ENCODE measurements around the gene ITGA1. TPM values are rescaled to one million over a fixed set of nuclear protein-coding genes. Genes with fewer than 3 reads are reported as not detected.

Gene ITGA1
- total RNA-seq, 2 donors from 2014 or later, result 129 to 136 TPM

DNA sequence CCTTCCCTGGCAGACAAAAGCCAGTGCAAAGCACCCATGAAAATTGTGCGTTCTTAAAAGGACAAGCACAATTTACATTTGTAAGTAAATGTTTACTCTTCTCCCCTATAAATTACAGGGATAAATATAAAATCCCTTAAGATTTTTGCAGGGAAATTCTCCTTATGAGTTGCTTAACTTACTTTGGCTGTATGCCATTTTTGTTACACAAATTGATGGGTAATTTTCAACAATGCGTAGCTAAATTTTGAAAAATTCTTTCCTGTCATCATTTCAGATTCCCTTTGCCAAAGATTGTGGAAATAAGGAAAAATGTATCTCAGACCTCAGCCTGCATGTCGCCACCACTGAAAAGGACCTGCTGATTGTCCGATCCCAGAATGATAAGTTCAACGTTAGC is 137.3 kb downstream of the ITGA1 start:
- ATAC-seq, result no peak

DNA sequence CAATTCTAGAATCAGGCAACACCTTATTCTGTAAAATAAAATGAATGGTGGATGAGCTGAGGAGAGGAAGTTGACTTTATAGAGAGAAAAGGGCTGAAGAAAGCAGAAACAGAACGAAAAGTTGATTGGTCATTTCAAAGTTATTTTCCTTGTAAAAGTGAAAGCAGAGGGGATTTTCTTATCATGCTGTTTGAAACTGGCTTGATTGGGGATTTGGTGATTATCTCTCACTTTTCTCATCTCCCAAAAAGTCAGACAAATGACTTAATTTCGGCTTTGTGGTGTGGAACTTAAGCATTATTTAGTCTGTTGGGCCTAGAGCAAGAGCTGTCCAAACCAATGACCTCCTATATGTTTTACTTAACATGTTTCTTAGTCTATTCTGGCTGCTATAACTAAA is 141.0 kb downstream of the ITGA1 start:
- H3K27ac Mint-ChIP-seq, result no peak overlapping the region
- peaks cover 2 to 5% of the 10 kb centered on the region in 2 donors for H3K4me1 Mint-ChIP-seq (ENCODE audit: low read depth in 2 of 2)
- no peak overlapping the region for H3K4me3 Mint-ChIP-seq
- ATAC-seq (no peak), DNase-seq (ENCODE audit: low spot score) (no peak)
- H3K36me3 Mint-ChIP-seq, result peaks cover 17% of the 10 kb centered on the region
- peaks cover 10 to 13% of the 10 kb centered on the region in 2 donors for H3K27me3 Mint-ChIP-seq
- H3K9me3 Mint-ChIP-seq, result no peaks in the 10 kb centered on the region

More for the DNA sequence above, 137.3 kb downstream of the ITGA1 start:
- Mint-ChIP-seq H3K9me3 (no peaks in the 10 kb centered on the region), H3K27ac (no peak overlapping the region), H3K27me3 (peaks cover 11 to 23% of the 10 kb centered on the region in 2 donors), H3K4me1 (ENCODE audit: low read depth in 2 of 2) (peaks cover 2 to 5% of the 10 kb centered on the region in 2 donors), H3K4me3 (no peak overlapping the region), H3K36me3 (peaks cover 26% of the 10 kb centered on the region)
- DNase-seq (ENCODE audit: low spot score), result no peak

DNA sequence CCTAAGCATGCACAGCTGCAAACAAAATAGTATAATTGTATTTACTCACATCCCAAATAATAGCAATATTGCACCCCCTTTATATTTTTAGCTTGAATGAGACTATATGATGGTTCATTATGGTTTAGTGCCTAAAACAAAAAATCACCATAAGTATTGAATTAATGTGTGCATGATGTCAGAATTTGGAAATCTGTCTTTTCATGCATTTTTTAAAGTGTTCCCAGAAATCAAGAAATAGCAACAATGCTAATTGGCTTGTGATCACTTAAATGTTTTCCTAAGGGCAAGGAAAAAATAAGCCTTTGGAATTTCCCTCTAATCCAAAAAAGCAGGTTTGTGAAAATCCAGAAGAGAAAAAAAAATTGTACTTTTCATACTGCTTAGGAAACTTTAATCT is 150.5 kb downstream of the ITGA1 start:
- no peaks in the 10 kb centered on the region for H3K4me1 Mint-ChIP-seq (ENCODE audit: low read depth in 2 of 2)
- no peak for ATAC-seq
- peaks cover 6 to 8% of the 10 kb centered on the region in 2 donors for H3K27me3 Mint-ChIP-seq
- H3K4me3 Mint-ChIP-seq, result no peak overlapping the region
- no peaks in the 10 kb centered on the region for H3K9me3 Mint-ChIP-seq
- no peak overlapping the region for H3K27ac Mint-ChIP-seq
- no peak for DNase-seq (ENCODE audit: low spot score)
- peaks cover 11% of the 10 kb centered on the region for H3K36me3 Mint-ChIP-seq

DNA sequence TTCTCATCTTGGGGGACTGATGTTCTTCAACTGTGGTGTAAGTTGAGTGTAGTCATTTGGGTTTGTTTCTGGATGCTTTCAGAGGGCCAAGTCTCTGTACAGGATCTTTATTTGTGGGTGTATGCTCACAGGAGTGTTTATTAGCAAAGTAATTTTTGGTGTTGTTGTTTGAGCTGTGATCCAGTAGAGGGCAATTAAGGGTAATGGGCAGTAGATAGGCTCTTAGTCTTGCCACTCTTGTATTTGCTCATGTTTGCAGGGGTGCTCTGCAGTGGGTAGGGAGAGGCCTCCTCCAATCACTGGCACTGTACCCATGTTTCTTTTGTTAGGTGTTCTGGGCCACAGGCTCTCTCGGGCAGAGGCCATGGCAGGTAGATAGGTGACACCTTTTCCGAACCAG is 155.6 kb downstream of the ITGA1 start:
- Mint-ChIP-seq H3K4me1 (ENCODE audit: low read depth in 2 of 2) (peaks cover under 1 to 7% of the 10 kb centered on the region in 2 donors), H3K4me3 (no peak overlapping the region), H3K27ac (no peak overlapping the region), H3K9me3 (no peaks in the 10 kb centered on the region), H3K36me3 (peaks cover 6% of the 10 kb centered on the region), H3K27me3 (peaks cover 0 to 3% of the 10 kb centered on the region in 2 donors)
- peak in 1 of 2 donors; percentile 43 for ATAC-seq
- DNase-seq (ENCODE audit: low spot score), result no peak

DNA sequence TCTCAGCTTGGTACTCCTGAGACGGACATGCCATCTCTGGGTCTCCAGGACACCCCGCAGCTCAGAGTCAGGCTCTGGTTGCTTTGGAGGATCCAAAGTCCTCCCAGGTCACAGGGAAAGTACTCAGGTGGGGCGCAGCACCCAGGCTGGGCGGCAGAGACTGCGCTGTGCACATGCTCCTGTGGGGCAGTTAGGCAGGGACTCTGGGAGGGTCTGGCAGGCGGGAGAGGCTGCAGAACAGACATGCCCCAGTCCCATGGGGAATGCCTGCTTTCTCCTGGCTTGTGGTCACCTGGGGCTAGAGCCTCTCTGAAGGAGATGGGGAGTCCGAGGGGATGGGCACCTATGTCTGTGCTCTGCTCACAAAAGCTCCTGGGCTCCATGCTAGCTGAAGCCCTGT is 156.1 kb downstream of the ITGA1 start:
- Mint-ChIP-seq H3K4me1 (ENCODE audit: low read depth in 2 of 2) (peaks cover 5 to 12% of the 10 kb centered on the region in 2 donors), H3K9me3 (no peaks in the 10 kb centered on the region), H3K27me3 (peaks cover 0 to 3% of the 10 kb centered on the region in 2 donors), H3K27ac (no peak overlapping the region), H3K36me3 (peaks cover 6% of the 10 kb centered on the region), H3K4me3 (no peak overlapping the region)
- DNase-seq (ENCODE audit: low spot score) (no peak), ATAC-seq (peak in 1 of 2 donors; percentile 17)

DNA sequence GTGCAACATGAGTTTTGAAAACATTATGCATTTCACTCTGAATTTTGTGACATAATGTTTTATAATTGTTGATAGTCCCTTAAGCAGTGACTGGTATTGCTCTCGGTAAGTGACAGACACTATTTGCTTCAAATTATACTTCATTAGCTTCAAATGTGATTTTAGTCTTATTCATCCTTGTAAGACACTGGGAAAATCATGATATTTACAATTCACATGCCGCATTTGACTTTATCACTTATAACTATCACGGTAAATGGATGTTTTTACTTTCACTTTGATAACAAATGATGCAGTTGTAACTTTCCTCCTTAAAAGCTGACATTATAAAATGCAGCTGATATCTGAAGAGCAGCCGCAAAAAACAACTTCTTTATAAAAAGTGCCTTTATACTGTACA is 157.3 kb downstream of the ITGA1 start:
- no peak for ATAC-seq
- DNase-seq (ENCODE audit: low spot score), result no peak
- peaks cover 5 to 12% of the 10 kb centered on the region in 2 donors for H3K4me1 Mint-ChIP-seq (ENCODE audit: low read depth in 2 of 2)
- no peak overlapping the region for H3K27ac Mint-ChIP-seq
- H3K36me3 Mint-ChIP-seq, result peaks cover 10% of the 10 kb centered on the region
- H3K27me3 Mint-ChIP-seq, result peaks cover 0 to 3% of the 10 kb centered on the region in 2 donors
- H3K9me3 Mint-ChIP-seq, result no peaks in the 10 kb centered on the region
- H3K4me3 Mint-ChIP-seq, result peak overlapping the region; percentile 49

DNA sequence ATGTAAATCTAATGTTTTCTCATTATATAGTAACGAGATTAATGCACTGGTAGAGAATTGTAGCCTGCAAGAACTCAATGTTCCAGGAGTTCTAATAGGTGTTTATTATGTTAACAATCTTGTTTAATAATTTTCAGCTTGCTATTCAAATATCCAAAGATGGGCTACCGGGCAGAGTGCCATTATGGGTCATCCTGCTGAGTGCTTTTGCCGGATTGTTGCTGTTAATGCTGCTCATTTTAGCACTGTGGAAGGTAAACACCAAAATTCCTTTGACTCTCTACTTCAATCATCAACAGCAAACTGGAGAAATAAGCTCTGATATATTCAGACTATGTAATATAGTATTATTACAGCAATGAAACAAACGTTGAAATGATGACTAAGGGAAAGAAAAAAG is 159.5 kb downstream of the ITGA1 start:
- peaks cover 5 to 12% of the 10 kb centered on the region in 2 donors for H3K4me1 Mint-ChIP-seq (ENCODE audit: low read depth in 2 of 2)
- peaks cover 10% of the 10 kb centered on the region for H3K36me3 Mint-ChIP-seq
- no peak overlapping the region for H3K4me3 Mint-ChIP-seq
- ATAC-seq (no peak), DNase-seq (ENCODE audit: low spot score) (no peak)
- no peaks in the 10 kb centered on the region for H3K27me3 Mint-ChIP-seq
- H3K27ac Mint-ChIP-seq, result no peak overlapping the region
- no peaks in the 10 kb centered on the region for H3K9me3 Mint-ChIP-seq

DNA sequence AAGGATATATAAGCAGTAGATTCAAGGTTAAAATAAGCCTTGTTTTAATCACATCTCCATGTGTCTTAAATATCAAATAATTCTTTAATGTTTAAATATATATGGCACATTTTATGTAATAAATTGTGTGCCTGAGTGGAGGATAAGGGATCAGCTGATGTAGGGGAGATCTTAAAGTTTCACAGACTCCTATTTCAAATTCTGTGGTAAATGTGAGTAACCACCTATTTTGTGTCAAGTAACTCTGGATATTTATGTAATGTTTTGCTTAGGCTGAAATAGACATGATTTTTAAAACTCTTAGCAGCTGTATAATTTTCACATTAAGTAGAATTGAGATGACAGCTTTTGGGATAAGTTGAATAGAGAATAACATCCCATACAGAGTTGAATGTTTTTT is 160.1 kb downstream of the ITGA1 start:
- DNase-seq (ENCODE audit: low spot score) (no peak), ATAC-seq (no peak)
- peaks cover 5 to 12% of the 10 kb centered on the region in 2 donors for H3K4me1 Mint-ChIP-seq (ENCODE audit: low read depth in 2 of 2)
- H3K36me3 Mint-ChIP-seq, result peaks cover 10% of the 10 kb centered on the region
- H3K27me3 Mint-ChIP-seq, result no peaks in the 10 kb centered on the region
- no peaks in the 10 kb centered on the region for H3K9me3 Mint-ChIP-seq
- no peak overlapping the region for H3K4me3 Mint-ChIP-seq
- no peak overlapping the region for H3K27ac Mint-ChIP-seq

DNA sequence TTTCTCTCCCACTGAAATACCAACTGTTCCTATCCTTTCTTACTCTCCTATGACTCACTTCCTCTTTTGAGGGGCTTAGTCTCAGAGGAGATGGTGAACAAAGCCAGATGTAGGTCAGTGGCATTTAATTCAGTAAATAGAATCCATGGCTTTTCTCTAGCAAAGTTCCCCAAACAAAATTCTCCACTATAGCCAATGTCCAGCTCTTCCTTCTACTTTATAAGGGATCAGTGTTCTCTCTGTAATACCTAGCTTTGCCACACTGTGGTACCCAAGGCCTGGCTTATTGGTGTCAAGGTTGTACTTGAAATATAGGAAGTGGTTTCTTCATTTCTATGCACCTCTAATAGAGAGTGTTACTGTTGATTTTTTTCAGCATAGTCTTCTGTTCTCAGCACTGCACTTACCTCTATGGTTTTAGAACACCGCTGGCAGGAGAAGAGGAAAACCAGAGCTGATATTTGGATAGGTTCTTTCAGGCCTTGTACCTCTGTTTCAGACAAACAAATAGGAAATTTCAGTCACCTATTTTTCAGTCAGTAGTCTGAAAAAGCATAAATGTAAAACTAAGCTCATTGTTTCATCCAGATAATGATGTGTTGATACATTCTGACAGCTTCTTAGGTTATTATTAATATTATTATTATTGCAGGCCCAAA is 160.8 kb downstream of the ITGA1 start:
- H3K27me3 Mint-ChIP-seq, result no peaks in the 10 kb centered on the region
- DNase-seq (ENCODE audit: low spot score), result no peak
- ATAC-seq, result peak; percentile 82 to 97
- peaks cover 5 to 12% of the 10 kb centered on the region in 2 donors for H3K4me1 Mint-ChIP-seq (ENCODE audit: low read depth in 2 of 2)
- H3K4me3 Mint-ChIP-seq, result peak overlapping the region; percentile 7
- no peaks in the 10 kb centered on the region for H3K9me3 Mint-ChIP-seq
- no peak overlapping the region for H3K27ac Mint-ChIP-seq
- peaks cover 4% of the 10 kb centered on the region for H3K36me3 Mint-ChIP-seq

DNA sequence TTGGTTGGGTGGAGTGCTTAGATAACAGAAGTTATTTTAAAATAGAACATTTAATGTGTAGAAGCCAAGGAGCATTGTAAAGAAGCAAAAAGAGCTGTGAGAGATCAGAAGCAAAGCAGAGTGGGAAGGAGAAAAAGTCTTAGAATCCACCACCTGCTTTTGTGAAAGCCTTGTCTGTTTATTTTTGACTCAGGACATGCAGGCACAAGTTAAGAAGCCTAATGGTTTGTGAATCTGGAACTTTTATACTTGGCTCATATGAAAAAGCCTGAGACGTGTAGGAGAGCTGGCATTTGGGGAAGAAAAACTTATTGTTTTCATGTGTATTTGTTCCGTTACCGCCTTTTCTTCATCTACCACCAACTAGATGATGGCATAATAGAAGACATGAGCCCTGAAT is 163.0 kb downstream of the ITGA1 start:
- H3K9me3 Mint-ChIP-seq, result no peaks in the 10 kb centered on the region
- peaks cover 9% of the 10 kb centered on the region for H3K36me3 Mint-ChIP-seq
- no peak overlapping the region for H3K27ac Mint-ChIP-seq
- H3K4me1 Mint-ChIP-seq (ENCODE audit: low read depth in 2 of 2), result peaks cover 5 to 12% of the 10 kb centered on the region in 2 donors
- ATAC-seq (no peak), DNase-seq (ENCODE audit: low spot score) (no peak)
- no peaks in the 10 kb centered on the region for H3K27me3 Mint-ChIP-seq
- no peak overlapping the region for H3K4me3 Mint-ChIP-seq

DNA sequence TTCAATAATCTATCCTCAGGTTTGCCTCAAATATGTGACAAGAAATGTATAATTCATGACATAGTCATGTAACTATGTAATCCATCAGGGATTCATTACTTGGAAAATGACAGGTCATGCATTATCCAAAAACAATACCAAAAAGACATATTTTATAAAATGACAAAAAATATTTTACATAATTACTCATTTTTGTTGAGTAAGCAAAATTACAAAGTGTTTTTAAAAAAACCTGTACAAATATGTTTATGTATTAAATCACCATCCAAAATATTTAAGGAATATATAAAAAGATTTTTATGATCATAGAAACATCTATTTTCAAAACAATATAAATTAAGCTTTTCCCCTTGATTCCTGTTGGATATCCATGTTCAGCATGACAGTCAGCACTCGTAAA is 164.8 kb downstream of the ITGA1 start:
- H3K27me3 Mint-ChIP-seq, result peaks cover 0 to 3% of the 10 kb centered on the region in 2 donors
- H3K4me1 Mint-ChIP-seq (ENCODE audit: low read depth in 2 of 2), result peaks cover 5 to 9% of the 10 kb centered on the region in 2 donors
- ATAC-seq (no peak), DNase-seq (ENCODE audit: low spot score) (no peak)
- H3K4me3 Mint-ChIP-seq, result no peak overlapping the region
- H3K27ac Mint-ChIP-seq, result no peak overlapping the region
- H3K36me3 Mint-ChIP-seq, result peaks cover 9% of the 10 kb centered on the region
- no peaks in the 10 kb centered on the region for H3K9me3 Mint-ChIP-seq

DNA sequence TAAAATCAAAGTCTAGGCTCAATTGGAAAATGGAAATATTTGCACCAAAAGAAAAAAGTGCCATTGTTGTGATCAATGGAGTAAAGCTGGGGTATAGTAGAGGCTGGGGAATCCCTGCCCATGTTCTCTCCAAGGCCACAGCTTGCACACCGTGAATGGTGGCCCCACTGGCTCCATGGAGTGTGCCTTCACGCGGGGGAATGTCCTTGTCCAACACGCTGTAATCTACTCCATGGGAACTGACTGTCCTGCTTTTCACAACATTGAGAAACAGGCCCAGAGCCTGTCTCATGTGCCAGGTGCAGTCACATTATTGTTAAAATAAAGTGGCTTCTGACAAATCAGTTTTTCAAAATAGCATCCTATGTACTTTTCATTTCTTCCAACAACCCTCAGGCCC is 168.3 kb downstream of the ITGA1 start:
- Mint-ChIP-seq H3K4me1 (ENCODE audit: low read depth in 2 of 2) (no peaks in the 10 kb centered on the region), H3K27ac (no peak overlapping the region), H3K27me3 (peaks cover 6 to 14% of the 10 kb centered on the region in 2 donors), H3K4me3 (no peak overlapping the region), H3K9me3 (no peaks in the 10 kb centered on the region), H3K36me3 (peaks cover 5% of the 10 kb centered on the region)
- ATAC-seq (no peak), DNase-seq (ENCODE audit: low spot score) (no peak)

DNA sequence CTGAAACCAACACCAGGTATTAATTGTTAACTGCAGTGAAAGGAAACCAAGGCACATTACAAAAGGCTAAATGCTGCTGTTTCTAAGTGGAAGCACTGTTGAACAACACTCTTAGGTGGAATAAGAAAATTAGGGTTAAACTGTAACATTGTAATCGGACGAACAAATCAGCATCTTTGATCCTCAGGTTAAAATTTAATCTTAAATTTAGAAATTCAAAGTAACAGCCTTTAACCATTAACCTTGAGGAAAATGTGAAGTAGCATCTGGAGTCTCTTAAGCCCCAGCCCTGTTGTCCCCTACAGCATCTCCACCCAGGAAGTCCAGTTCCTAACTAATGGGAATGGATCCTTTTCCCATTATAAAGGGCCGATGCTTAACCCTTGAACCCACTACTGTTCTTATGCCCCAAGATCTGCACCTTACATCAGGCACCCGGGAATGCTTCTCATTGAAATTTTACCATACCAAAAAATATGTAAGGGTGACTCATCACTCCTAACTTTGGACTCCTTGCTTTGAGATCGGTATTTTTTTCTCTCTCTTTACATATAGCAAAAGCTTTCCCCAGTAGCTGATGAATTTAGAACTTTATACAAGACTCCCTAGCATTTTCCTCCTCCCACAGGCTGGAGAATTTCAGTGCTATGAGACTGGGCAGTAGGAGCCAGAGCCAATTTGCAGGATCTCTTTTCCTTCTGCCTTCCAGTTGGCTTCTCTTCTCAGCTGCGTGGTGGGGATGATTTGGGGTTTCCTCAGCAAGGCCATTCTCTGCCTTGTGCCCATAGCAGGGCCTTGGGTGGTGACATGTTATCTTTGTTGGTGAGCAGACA is 169.4 kb downstream of the ITGA1 start:
- Mint-ChIP-seq H3K4me3 (no peak overlapping the region), H3K27me3 (peaks cover 6 to 14% of the 10 kb centered on the region in 2 donors), H3K27ac (no peak overlapping the region), H3K4me1 (ENCODE audit: low read depth in 2 of 2) (no peaks in the 10 kb centered on the region), H3K9me3 (no peaks in the 10 kb centered on the region), H3K36me3 (peaks cover 5% of the 10 kb centered on the region)
- no peak for DNase-seq (ENCODE audit: low spot score)
- no peak for ATAC-seq

DNA sequence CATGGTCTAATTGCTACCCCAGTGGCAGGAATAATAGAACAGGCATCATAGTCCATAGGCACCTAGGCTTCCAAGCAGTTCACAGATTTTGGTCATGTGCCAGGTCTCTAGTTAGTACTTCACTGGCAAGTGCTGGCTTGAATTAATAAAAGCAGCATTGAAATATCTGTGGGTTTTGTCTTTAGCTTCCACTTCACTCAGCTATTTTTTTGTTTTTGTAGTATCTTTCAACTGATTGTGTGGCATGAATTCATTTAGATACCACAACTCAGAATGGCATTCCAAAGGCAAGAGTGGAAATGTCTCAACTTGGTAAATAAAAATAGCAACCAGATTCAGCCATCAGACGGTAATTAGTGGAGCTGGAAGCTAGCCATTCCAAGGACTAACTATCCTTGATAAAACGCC is 173.6 kb downstream of the ITGA1 start:
- H3K4me1 Mint-ChIP-seq (ENCODE audit: low read depth in 2 of 2), result no peaks in the 10 kb centered on the region

More for the DNA sequence above, 173.6 kb downstream of the ITGA1 start:
- Mint-ChIP-seq H3K27me3 (peaks cover 6 to 21% of the 10 kb centered on the region in 2 donors), H3K9me3 (no peaks in the 10 kb centered on the region), H3K36me3 (no peaks in the 10 kb centered on the region), H3K4me3 (no peak overlapping the region), H3K27ac (no peak overlapping the region)
- DNase-seq (ENCODE audit: low spot score), result no peak
- no peak for ATAC-seq
